H9 (cell line): Measurements from ENCODE around the gene COL28A1. TPM values are rescaled to one million over a fixed set of nuclear protein-coding genes. Genes with fewer than 3 reads are reported as not detected.

Experiments used
- DNase-seq: peaks from one replicate; pipeline ENCODE4 v3.0.0-alpha.2; 2017
- H2AFZ ChIP-seq: one replicate; pipeline ENCODE4 v1.6.1; 2013; ENCODE audit warnings: mild to moderate bottlenecking, low read length, control low read depth, moderate library complexity
- H2AK5ac ChIP-seq: 2 replicates; pipeline ENCODE4 v1.6.1; 2013; ENCODE audit warnings: low read length, control low read depth, mixed read lengths; ENCODE audit not compliant: insufficient read length
- H2BK120ac ChIP-seq: one replicate; pipeline ENCODE4 v1.6.1; 2013; ENCODE audit warnings: low read depth, mild to moderate bottlenecking, low read length, control low read depth, inconsistent platforms; ENCODE audit not compliant: poor library complexity, severe bottlenecking
- H2BK12ac ChIP-seq: 2 replicates; pipeline ENCODE4 v1.6.1; 2013; ENCODE audit warnings: low read length, control low read depth, mixed read lengths, low read depth; ENCODE audit not compliant: insufficient read length
- H2BK15ac ChIP-seq: 2 replicates; pipeline ENCODE4 v1.6.1; 2013; ENCODE audit warnings: low read depth, low read length, control low read depth
- H2BK20ac ChIP-seq: one replicate; pipeline ENCODE4 v1.6.1; 2013; ENCODE audit warnings: low read depth, mild to moderate bottlenecking, low read length, control low read depth, inconsistent platforms; ENCODE audit not compliant: poor library complexity, severe bottlenecking
- H2BK5ac ChIP-seq: 2 replicates; pipeline ENCODE4 v1.6.1; 2013; ENCODE audit warnings: low read length, control low read depth, mixed read lengths; ENCODE audit not compliant: insufficient read length
- H3K14ac ChIP-seq: 2 replicates; pipeline ENCODE4 v1.6.1; 2013; ENCODE audit warnings: low read length, control low read depth; ENCODE audit not compliant: insufficient read depth
- H3K18ac ChIP-seq: 2 replicates; pipeline ENCODE4 v1.6.1; 2013; ENCODE audit warnings: low read depth, mild to moderate bottlenecking, mixed read lengths, low read length, control low read depth; ENCODE audit not compliant: insufficient read length
- H3K23ac ChIP-seq: 2 replicates; pipeline ENCODE4 v1.6.1; 2013; ENCODE audit warnings: low read length, control low read depth, mixed read lengths, low read depth; ENCODE audit not compliant: insufficient read length
- H3K23me2 ChIP-seq: 2 replicates; pipeline ENCODE4 v1.6.1; 2013; ENCODE audit warnings: low read depth, mild to moderate bottlenecking, mixed read lengths, low read length, control low read depth; ENCODE audit not compliant: insufficient read length, poor library complexity, severe bottlenecking
- H3K27ac ChIP-seq: 2 replicates; pipeline ENCODE4 v1.5.1; 2013; ENCODE audit warnings: low read length, control low read depth, mixed read lengths, low read depth; ENCODE audit not compliant: insufficient read length
- H3K27me3 ChIP-seq: 2 replicates; pipeline ENCODE4 v1.6.1; 2013; ENCODE audit warnings: low read length, control low read depth, inconsistent platforms; ENCODE audit not compliant: insufficient read depth
- H3K4ac ChIP-seq: 2 replicates; pipeline ENCODE4 v1.6.1; 2013; ENCODE audit warnings: low read depth, mild to moderate bottlenecking, control low read depth, inconsistent platforms, low read length, moderate library complexity
- H3K4me1 ChIP-seq: 2 replicates; pipeline ENCODE4 v1.6.1; 2013; ENCODE audit warnings: low read length, control low read depth, inconsistent platforms; ENCODE audit not compliant: insufficient read depth
- H3K4me2 ChIP-seq: 2 replicates; pipeline ENCODE4 v1.6.1; 2013; ENCODE audit warnings: low read length, control low read depth, mixed read lengths; ENCODE audit not compliant: insufficient read length, insufficient read depth
- H3K56ac ChIP-seq: 2 replicates; pipeline ENCODE4 v1.6.1; 2013; ENCODE audit warnings: low read depth, mild to moderate bottlenecking, mixed read lengths, low read length, control low read depth; ENCODE audit not compliant: insufficient read length
- H3K79me1 ChIP-seq: 2 replicates; pipeline ENCODE4 v1.6.1; 2013; ENCODE audit warnings: low read depth, mild to moderate bottlenecking, moderate library complexity, low read length, control low read depth, inconsistent platforms; ENCODE audit not compliant: insufficient read depth, poor library complexity, severe bottlenecking
- H3K79me2 ChIP-seq: 2 replicates; pipeline ENCODE4 v1.6.1; 2013; ENCODE audit warnings: low read length, control low read depth, inconsistent platforms; ENCODE audit not compliant: insufficient read depth
- H3K9ac ChIP-seq: 2 replicates; pipeline ENCODE4 v1.6.1; 2013; ENCODE audit warnings: low read length, control low read depth, mixed read lengths; ENCODE audit not compliant: insufficient read length; ENCODE audit errors: extremely low read depth
- H3K9me3 ChIP-seq: one replicate; pipeline ENCODE4 v1.6.1; 2013; ENCODE audit warnings: low read depth, low read length, inconsistent platforms; ENCODE audit not compliant: control insufficient read depth
- H3T11ph ChIP-seq: one replicate; pipeline ENCODE4 v1.6.1; 2013; ENCODE audit warnings: mild to moderate bottlenecking, low read length, control low read depth, inconsistent platforms
- H4K20me1 ChIP-seq: one replicate; pipeline ENCODE4 v1.6.1; 2013; ENCODE audit not compliant: control insufficient read depth, insufficient read length, insufficient read depth
- H4K5ac ChIP-seq: 2 replicates; pipeline ENCODE4 v1.6.1; 2013; ENCODE audit warnings: low read depth, mild to moderate bottlenecking, mixed read lengths, low read length, control low read depth; ENCODE audit not compliant: insufficient read length
- H4K8ac ChIP-seq: replicated peaks from 2 replicates; pipeline ENCODE4 v1.6.1; 2013; ENCODE audit warnings: low read length, control low read depth, mixed read lengths, low read depth; ENCODE audit not compliant: insufficient read length
- H4K91ac ChIP-seq: 2 replicates; pipeline ENCODE4 v1.6.1; 2013; ENCODE audit warnings: low read depth, mild to moderate bottlenecking, moderate library complexity, mixed read lengths, low read length, control low read depth; ENCODE audit not compliant: insufficient read length
- H3K27ac Mint-ChIP-seq, 3 experiments: 2 replicates in 2 of 3; 3 replicates in 1 of 3; pipeline ENCODE4 v1.8.0; 2020 to 2021; ENCODE audit warnings: mixed read lengths in 3 of 3, mild to moderate bottlenecking in 1 of 3, moderate library complexity in 1 of 3
- H3K27me3 Mint-ChIP-seq: 2 replicates; pipeline ENCODE4 v1.8.0; 2021; ENCODE audit warnings: low read depth, mild to moderate bottlenecking, moderate library complexity, mixed read lengths
- H3K36me3 Mint-ChIP-seq, 3 experiments: 2 replicates in 2 of 3; 3 replicates in 1 of 3; pipeline ENCODE4 v1.8.0; 2020 to 2021; ENCODE audit warnings: low read depth in 3 of 3, mixed read lengths in 3 of 3; ENCODE audit not compliant: insufficient read depth in 1 of 3
- H3K4me1 Mint-ChIP-seq, 2 experiments: 2 replicates each; pipeline ENCODE4 v1.8.0; 2020; ENCODE audit warnings: mixed read lengths in 2 of 2
- H3K4me3 Mint-ChIP-seq, 2 experiments: 2 replicates in 1 of 2; 3 replicates in 1 of 2; pipeline ENCODE4 v1.8.0; 2020 to 2021; ENCODE audit warnings: mild to moderate bottlenecking in 2 of 2, mixed read lengths in 2 of 2, moderate library complexity in 1 of 2
- H3K9me3 Mint-ChIP-seq, 2 experiments: 2 replicates in 1 of 2; 3 replicates in 1 of 2; pipeline ENCODE4 v1.8.0; 2020; ENCODE audit warnings: mild to moderate bottlenecking in 2 of 2, mixed read lengths in 2 of 2, moderate library complexity in 1 of 2
- CTCF ChIP-seq: fragments of 200-600 bp; sonication (generic); conservative IDR thresholded peaks from 3 replicates; pipeline ENCODE4 v1.8.0; 2021; ENCODE audit warnings: antibody characterized with exemption, mild to moderate bottlenecking
- WGBS: extraction: QIAGEN DNeasy Blood & Tissue Kit; methylation state at CpG from one replicate; pipeline ENCODE4 v1.1.7; 2013; ENCODE audit warnings: missing lambda C conversion rate, low lambda C conversion rate, mixed read lengths; ENCODE audit not compliant: insufficient read length; ENCODE audit errors: extremely low coverage; 5-methylcytosine and 5-hydroxymethylcytosine counted together
- total RNA-seq: library from RNA; stranded (reverse); gene quantifications from 2 replicates; pipeline ENCODE4 v1.2.1, GENCODE V29; 2021

COL28A1 gene
- total RNA-seq, 1 experiment from 2014 or later = 0.66 TPM

GRCh38 chr7:7317850-7318249 lies 217.8 kb downstream of the COL28A1 start:
- Mint-ChIP-seq H3K4me1 (peaks cover 0 to 2% of the 10 kb centered on the region in 2 experiments; a peak in 1 of 4 replicates), H3K4me3 (no peak overlapping the region), H3K27me3 (no peaks in the 10 kb centered on the region), H3K27ac (no peak overlapping the region), H3K9me3 (no peaks in the 10 kb centered on the region; a peak in 2 of 5 replicates), H3K36me3 (no peaks in the 10 kb centered on the region)
- DNase-seq = no peak
- no peaks in the 10 kb centered on the region for H4K20me1 ChIP-seq
- H4K5ac ChIP-seq = no peak overlapping the region
- no CpG with 5 or more reads among the region's 4 CpGs for WGBS
- H3K14ac ChIP-seq = no peak overlapping the region
- H3K4me2 ChIP-seq = no peak overlapping the region
- no peaks in the 10 kb centered on the region for H3K9me3 ChIP-seq
- no peak overlapping the region for H2AFZ ChIP-seq
- H3K4ac ChIP-seq = no peak overlapping the region
- H3K79me1 ChIP-seq = no peaks in the 10 kb centered on the region
- H3K18ac ChIP-seq = no peak overlapping the region
- H3K4me1 ChIP-seq = no peaks in the 10 kb centered on the region
- no peak overlapping the region for H3K56ac ChIP-seq
- H3K27ac ChIP-seq = no peak overlapping the region
- H3K27me3 ChIP-seq = no peaks in the 10 kb centered on the region
- H2BK5ac ChIP-seq = no peak overlapping the region
- H2BK15ac ChIP-seq = no peak overlapping the region
- no peak overlapping the region for H4K91ac ChIP-seq
- no peak overlapping the region for H4K8ac ChIP-seq
- no peak overlapping the region for H2BK20ac ChIP-seq
- no peak overlapping the region for H3T11ph ChIP-seq
- H3K23ac ChIP-seq = no peak overlapping the region
- no peak overlapping the region for H3K9ac ChIP-seq
- H2BK120ac ChIP-seq = no peak overlapping the region
- no peak overlapping the region for H2BK12ac ChIP-seq
- H3K23me2 ChIP-seq = no peaks in the 10 kb centered on the region
- no peak for TF ChIP-seq CTCF
- no peak overlapping the region for H2AK5ac ChIP-seq
- H3K79me2 ChIP-seq = no peaks in the 10 kb centered on the region
